COLO668 (cell line): ENCODE results near the gene SIAH3.
"Not testable (repeated sequence)": the region's sequence is repeated elsewhere in the genome, so short reads cannot be mapped to it uniquely, and the experiment has no call there.

ENCODE experiments used
- DNase-seq: peaks from one replicate; lab custom pipeline; 2025; ENCODE audit not compliant: unreplicated experiment; lab: John Stamatoyannopoulos, UW

SIAH3 gene

GRCh38 chr13:45851171-45851921 is at the start of gene SIAH3:
Gene SIAH3 (minus strand): TSS chr13:45851753. CDS start chr13:45851629, 124 bp downstream.
- DNase-seq = no peak

DNA sequence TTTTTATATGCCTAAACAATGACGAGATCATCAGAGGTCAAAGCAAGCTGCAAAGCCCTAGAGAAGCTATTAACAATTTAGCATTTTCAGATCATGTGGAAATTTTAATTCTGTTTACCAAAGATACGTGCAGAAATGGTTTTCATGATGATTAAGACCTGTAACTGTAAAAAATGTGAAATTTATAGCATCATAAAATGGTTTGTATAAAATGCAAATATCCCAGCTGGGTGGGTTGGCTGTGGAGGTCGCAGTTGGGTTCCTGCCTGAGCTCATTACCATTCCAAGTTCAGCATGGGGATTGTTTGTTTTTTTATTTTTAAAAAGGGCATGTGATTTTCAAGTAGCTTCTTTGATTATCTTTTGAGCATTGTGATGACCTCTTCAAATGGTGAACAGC is 47.9 kb upstream of the SIAH3 start:
- DNase-seq = no peak

GRCh38 chr13:45897562-45897961 is 46.0 kb upstream of the SIAH3 start:
- DNase-seq = no peak

GRCh38 chr13:45896285-45896684 is 44.7 kb upstream of the SIAH3 start:
- DNase-seq = no peak

GRCh38 chr13:45895881-45896280 is 44.3 kb upstream of the SIAH3 start:
- no peak for DNase-seq

GRCh38 chr13:45892513-45892912 is 41.0 kb upstream of the SIAH3 start:
- DNase-seq = no peak

DNA sequence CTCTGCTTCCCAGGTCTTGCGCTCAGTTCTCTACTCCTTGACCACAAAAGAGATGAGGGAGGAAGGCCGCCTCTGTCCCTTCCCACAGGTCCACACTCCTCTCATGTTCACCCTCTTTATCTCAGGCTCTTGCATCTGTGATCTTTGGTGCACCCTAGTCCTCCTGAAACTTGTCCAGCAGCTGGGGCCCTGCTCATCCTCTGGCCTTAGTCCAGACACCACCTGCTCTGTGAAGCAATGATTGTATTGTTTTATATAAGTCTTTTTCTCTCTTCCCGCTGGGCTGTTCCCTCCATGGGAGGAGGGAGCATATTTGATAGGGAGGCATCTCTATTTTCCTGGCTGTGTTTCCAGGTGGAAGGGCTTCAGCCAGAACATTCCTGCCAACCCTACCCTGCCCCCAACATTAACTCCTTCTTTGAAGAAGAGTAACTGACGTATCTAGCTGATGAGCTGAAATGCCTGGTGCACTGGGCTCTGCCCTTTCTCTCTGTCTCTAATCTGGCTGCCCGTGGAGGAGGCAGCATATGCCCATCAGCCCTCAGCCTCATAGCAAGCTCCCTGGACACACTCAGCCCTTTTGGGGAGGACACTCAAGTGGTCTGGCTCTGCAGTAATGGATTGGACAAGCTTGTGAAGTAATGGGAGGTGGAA is 38.2 kb upstream of the SIAH3 start:
- DNase-seq = no peak

GRCh38 chr13:45886466-45886865 is 34.9 kb upstream of the SIAH3 start:
- DNase-seq = no peak

- DNase-seq = no peak
These were observed 33.6 kb upstream of the SIAH3 start for GRCh38 chr13:45885194-45885593.

- no peak for DNase-seq
These were observed 31.1 kb upstream of the SIAH3 start for GRCh38 chr13:45882626-45883025.

- DNase-seq = no peak
These were observed 29.8 kb upstream of the SIAH3 start for GRCh38 chr13:45881353-45881752.

DNA sequence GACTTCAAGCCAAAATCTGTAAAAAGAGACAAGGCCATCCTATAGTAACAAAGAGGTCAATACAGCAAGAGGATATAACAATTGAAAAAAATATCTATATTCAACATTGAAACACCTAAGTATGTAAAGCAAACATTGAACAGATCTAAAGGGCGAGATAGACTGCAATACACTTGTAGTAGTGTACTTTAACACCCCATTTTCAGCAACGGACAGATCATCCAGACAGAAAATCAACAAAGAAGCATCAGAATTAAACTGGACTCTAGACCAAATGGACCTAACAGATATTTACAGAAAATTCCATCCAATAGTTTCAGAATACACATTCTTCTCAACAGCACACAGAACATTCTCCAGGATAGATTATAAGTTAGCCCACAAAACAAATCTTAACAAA is 28.7 kb upstream of the SIAH3 start:
- DNase-seq = no peak

- DNase-seq = peak; percentile 36
These were observed 28.1 kb upstream of the SIAH3 start for GRCh38 chr13:45879666-45880065.

DNA sequence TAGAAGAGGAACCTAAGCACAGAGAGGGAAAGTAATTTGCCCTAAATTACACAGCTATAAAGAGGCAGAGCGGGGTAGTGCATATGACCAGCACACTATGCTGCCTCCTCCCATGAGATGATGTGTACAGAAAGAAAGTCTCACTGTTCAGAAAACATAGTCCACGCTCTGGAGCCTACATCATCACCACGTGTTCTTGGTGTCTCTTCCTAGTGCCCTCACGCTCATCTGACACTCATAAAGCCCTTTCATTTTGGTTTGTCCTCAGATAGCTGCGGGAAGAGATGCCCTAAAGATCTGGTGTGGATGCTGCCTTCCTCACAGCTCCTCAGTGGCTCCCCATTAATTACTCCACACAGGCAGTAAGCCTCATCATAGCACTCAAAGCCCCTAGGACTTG is 27.4 kb upstream of the SIAH3 start:
- DNase-seq = no peak

DNA sequence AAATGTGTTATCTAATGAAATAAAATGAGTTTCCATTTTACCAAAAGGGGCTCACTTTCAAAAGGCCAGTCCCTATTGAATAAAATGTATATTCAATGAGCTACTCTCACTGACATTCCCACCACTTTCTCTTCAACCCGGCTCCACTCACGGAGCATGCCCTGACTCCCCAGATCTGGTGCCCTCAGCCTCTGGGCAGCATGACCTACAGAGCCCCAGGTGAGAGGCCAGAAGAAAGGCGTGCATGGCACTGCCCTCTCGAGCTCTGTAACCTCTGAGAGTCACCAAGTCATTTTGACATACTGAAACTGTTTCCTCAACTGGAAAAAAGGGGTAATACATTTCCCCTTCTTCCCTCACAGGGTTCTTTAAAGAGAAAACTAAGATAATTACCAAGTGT is 25.2 kb upstream of the SIAH3 start:
- no peak for DNase-seq

DNA sequence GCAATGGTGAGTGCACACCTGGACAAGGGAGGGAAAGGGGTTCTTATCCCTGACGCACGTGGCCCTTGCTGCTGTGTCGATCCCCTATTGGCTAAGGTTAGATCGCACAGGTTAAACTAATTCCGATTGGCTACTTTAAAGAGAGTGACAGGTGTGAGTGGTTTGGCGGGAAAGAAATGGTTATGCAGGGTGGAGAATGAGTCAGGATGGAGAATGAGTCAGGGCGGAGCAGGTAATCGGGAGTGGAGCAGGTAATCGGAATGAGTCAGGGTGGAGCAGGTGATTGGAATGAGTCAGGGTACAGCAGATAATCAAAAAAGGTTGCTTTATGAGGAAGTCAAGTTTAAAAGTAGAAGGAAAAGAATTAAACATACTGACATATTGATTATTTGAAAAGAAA is 24.4 kb upstream of the SIAH3 start:
- DNase-seq = no peak

GRCh38 chr13:45873491-45874325 is 22.2 kb upstream of the SIAH3 start:
- no peak for DNase-seq

DNA sequence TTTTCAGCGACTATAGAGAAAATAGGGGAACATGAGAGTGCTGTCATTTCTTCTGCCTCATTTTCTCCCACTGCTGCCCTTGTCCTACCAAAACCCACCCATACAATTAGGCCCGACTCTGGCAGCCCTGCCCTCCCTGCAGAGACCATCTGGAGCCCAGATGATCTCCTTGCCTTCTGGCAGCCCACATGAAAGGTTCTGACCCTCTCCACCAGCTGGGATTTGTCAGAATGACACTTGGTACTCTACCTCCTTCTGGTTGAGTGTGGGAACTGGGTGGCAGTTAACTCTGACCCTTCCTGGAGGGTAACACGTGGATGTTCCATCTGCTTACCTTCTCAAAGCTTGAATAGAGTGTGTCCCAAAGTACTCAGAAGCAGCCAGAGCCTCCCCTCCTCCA is 21.0 kb upstream of the SIAH3 start:
- no peak for DNase-seq

DNA sequence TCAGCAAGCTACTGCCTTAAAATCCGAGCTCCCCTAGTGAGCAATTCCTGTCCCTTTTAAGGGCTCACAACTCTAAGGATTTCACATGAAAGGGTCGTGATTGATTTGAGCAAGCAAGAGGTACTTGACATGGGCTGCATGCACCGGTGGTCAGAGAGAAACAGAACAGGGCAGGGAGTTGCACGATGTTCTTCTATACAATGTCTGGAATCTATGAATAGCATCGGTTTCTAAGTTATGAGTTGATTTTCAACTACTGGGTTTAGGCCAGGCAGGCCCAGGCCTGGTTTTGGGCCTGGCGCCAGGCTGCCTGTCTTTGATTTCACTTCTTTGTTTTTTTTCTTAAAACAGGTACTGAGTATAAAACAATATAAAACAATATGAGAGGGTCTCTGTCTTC is 19.6 kb upstream of the SIAH3 start:
- not testable (repeated sequence) for DNase-seq

DNA sequence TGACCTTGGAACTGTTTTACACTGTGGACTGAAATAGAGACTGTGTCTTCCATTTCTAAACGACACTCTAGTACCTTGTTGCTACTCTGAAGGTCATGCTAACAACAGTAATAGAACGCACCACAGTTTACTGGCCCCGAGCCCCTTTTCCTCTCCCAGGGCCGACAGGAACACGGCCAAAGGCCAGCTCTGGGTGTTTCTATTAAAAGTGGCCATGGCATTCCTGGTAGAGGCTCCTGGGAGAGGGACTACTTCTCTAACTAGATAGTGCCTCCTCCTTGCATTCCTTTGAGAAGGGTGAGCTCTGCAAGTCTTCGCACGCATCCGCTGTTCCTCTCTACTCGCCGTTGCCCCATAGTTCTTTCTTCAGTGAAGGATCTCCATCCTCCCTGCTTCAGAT is 18.7 kb upstream of the SIAH3 start:
- DNase-seq = no peak

- no peak for DNase-seq
These were observed 13.9 kb upstream of the SIAH3 start for GRCh38 chr13:45865414-45865813.
